ENCODE data around the gene ZNF367.
"Not testable (repeated sequence)": the region's sequence is repeated elsewhere in the genome, so short reads cannot be mapped to it uniquely, and the experiment has no call there.

ZNF367 gene

DNA sequence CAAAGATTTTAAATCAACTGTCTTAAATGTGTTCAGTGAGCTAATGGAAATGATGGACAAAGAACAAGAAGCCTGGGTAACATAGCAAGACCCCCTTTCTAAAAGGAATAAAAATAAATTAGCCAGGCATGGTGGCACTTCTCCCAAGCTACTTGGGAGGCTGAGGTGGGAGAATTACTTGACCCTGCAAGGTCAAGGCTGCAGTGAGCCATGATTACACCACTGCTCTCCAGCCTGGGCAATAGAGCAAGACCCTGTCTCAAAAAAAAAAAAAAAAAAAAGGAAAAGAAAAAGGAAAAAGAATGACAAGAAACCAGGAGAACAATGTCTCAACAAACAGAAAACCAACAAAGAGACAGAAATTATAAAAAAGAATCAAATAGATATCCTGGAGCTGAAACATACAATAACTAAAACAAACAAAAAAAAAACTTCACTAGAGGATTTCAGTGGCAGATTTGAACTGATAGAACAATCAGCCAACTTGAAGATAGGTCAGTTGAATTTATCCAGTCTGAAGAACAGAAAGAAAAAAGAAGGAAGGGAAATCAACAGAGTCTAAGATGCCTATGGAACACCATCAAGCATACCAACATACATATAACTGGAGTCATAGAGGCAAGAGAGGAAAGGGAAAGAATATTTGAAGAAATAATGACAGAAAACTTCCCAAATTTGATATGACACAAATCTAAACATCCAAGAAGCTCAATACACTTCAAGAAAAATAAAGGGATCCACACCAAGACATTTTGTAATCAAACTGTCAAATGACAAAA lies 17.8 kb downstream of the ZNF367 start:
- no peak for DNase-seq (ENCODE audit: low read depth)

- no peak for DNase-seq (ENCODE audit: low read depth)
These were observed 18.9 kb downstream of the ZNF367 start for GRCh38 chr9:96399325-96399633.

GRCh38 chr9:96398582-96399324 lies 19.4 kb downstream of the ZNF367 start:
- peak; percentile 16 for DNase-seq (ENCODE audit: low read depth)

DNA sequence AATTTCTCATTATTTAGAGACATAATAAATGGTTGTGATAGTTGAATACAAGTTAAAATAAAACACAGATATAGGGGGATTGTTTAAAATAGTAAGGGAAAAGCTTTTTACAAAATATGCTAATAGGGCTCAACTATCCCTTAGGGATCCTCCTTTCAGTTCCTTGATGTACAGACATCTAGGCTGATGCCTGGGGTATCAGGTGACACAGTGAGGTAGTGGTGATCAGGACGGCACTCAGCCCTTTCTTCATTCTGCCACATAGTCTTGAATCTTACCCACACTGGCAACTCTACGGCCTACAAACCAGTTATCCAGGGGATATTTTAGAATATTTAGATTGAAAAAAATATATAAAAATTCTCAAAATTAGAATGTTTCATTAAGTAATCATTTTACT lies 22.2 kb downstream of the ZNF367 start:
- DNase-seq (ENCODE audit: low read depth) = no peak

- DNase-seq (ENCODE audit: low read depth) = no peak
These were observed 23.2 kb downstream of the ZNF367 start for GRCh38 chr9:96394832-96395496.

DNA sequence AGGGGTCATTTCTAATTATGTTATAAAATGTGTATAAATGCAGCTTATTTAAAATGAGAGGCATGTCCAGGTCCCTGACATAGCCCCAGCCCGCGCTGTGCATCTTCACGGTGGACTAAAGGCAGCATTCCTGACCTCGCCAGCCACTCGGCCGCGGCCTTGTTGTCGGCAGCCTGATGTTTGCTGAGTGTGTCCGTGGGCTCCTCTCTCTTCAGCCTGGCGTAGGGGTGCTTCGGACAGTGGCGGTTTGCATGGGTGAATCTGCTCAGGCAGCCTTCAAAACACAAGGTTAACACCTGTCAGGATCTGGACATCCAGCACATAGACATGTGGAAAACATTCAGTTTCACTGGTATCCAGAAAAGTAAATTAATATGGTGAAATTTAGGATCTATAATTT lies 25.9 kb downstream of the ZNF367 start:
- no peak for DNase-seq (ENCODE audit: low read depth)

DNA sequence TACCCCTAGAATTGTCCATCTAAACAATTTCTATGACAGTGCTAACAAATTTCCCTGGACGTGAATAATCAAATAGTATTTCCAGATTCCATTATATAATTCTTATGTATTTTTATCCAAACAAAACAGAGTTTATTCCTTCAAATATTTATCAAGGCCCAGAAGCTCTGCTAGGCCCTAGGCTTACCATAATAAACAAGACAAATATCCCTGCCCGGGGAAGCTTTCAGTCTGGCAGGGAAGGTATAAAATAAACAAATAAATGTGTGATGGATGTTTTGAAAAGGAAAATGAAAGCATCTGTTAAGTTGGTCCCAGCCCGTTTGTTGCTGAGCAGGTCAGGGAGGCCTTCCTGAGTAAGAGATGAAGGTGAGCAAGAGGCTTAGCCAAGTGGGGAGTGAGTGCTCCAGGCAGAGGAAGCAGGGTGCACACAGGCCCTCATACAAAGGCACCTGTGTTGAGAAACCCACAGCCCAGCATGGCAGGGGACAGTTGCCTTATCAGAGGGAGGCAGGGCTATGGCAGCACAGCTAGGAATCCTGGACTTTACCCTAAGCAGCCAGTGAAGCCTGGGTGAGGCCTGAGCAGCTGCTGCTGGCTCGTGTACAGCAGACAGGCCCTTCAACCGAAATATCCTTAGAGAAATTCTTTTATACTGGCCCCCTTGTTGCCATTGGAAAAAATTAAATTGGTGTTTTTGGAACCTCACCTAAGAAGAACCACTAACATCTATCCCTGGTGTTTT lies 27.0 kb downstream of the ZNF367 start:
- peak; percentile 55 for DNase-seq (ENCODE audit: low read depth)

DNA sequence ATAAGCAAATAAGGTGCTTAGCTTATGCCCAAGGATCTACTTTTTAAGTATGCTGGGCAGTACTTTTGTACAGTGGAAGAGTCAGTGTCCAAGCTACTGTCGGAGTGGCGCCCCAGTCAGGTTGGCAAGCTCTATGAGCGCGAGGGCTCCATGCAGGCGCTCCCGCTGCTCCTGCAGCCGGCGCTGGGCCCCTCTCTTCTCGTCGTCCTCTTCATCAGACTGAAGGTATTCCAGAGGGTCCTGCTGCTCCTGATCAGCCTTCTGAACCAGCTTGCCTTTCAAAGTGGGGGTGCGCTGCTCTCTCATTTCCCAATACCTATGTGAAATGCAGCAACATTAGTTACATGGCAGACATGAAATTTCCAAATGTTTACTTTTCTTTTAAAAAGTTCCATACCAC lies 30.0 kb downstream of the ZNF367 start:
- no peak for DNase-seq (ENCODE audit: low read depth)

DNA sequence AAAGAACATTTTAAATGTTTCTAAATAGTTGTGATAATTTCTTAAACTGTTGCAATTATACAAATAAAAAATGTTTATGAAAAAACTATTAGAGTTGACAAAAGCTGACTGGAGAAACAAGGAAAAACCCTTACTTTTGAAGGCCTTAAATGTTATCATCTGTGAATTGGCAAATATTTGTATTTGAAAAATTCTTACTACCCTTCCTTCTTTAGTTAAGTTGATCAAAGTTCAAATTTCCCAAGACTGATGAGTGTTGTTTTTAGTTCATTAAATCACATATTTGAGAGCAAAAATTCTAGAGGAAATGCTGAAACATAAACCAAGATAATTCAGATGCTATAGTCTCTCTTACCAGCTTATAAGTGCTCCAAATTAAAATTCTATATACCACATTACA lies 32.0 kb downstream of the ZNF367 start:
- no peak for DNase-seq (ENCODE audit: low read depth)

- DNase-seq (ENCODE audit: low read depth) = peak; percentile 52
These were observed 34.8 kb downstream of the ZNF367 start, which contains the start of gene SLC35D2 for GRCh38 chr9:96383165-96383942. Gene SLC35D2, minus strand, starts transcription at chr9:96383711. Its CDS starts 77 bp downstream, at chr9:96383634.

DNA sequence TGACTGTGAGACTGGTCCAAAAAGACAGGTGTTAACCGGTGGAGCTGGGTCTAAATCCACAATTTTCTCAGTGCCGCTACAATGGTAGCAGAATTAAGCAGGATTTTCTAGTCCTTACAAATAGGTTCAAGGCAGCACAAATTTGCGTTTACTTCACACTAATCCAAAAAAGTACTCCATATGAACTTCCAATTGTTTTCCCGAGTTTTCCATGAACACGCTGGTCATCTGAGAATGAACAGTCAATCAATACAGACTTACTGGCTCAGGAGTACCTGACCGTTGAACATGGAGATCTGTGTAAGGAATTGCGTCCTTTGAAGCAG lies 35.4 kb downstream of the ZNF367 start:
- DNase-seq (ENCODE audit: low read depth) = no peak

DNA sequence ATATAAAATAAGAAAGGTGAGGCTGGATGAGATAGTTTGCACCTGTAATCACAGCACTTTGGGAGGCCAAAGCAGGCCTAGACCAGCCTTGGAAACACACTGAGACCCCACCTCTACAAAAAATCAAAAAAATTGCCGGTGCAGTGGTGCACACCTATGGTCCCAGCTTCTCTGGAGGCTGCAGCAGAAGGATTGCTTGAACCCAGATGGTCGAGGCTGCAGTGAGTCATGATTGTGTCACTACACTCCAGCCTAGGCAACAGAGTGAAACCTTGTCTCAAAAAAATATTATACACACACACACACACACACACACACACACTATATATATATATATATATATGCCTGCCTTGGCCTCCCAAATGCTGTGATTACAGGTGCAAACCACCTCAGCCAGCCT lies 36.0 kb downstream of the ZNF367 start:
- peak; percentile 25 for DNase-seq (ENCODE audit: low read depth)

- no peak for DNase-seq (ENCODE audit: low read depth)
These were observed 36.5 kb downstream of the ZNF367 start for GRCh38 chr9:96381696-96382095.

DNA sequence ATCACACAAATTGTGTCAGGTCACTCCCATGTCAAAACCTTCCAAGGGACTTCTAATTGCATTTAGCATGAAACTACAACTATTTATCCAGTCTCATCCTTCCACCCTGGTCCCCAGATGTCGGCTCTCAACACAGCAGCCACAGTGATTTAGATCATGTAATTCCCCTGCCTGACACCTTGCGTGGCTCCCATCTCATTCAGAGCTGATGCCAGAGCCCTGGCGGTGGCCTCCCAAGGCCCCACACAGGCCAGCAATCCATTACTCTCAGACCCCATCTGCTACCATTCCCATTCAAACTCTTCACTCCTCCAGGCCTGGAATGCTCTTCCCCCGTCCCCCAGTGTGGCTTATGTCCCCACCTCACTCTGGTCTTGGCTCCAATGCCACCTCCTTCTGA lies 37.0 kb downstream of the ZNF367 start:
- no peak for DNase-seq (ENCODE audit: low read depth)

DNA sequence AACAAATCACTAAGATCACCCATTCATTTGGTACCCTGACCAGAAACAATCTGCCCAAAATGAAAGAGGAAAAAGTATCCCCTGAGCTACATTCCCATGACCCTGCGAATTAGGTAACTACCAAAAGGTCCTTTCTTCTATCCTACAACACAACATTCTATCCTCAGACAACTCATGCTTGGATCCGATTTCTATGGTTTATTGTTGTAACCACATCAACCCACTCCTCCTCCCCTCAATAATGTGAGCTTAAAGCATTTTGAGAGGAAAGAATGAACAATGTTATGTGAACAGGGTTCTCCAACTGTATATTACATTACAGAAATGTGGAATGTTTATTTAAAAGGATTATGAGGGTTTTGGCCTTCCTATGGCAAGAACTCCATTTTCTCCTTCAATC lies 38.7 kb downstream of the ZNF367 start:
- peak; percentile 83 for DNase-seq (ENCODE audit: low read depth)

DNA sequence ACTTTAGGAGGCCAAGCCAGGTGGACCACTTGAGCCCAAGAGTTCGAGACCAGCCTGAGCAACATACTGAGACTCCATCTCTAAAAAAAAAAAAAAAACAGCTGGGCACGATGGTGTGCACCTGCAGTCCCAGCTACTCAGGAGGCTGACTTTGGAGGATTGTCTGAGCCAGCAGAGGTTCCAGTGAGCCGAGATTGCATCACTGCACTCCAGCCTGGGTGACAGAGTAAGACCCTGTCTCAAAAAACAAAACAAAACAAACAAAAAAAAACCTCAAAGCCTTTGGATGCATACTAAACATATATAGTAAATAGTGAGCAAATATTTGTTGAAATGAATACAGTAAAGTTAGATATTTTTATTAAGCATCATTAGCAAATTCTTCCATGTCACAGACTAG lies 40.0 kb downstream of the ZNF367 start:
- no peak for DNase-seq (ENCODE audit: low read depth)

GRCh38 chr9:96376891-96377874 lies 41.0 kb downstream of the ZNF367 start:
- peak; percentile 51 for DNase-seq (ENCODE audit: low read depth)

- not testable (repeated sequence) for DNase-seq (ENCODE audit: low read depth)
These were observed 42.7 kb downstream of the ZNF367 start for GRCh38 chr9:96375507-96375906.

GRCh38 chr9:96367943-96368342 lies 50.2 kb downstream of the ZNF367 start:
- DNase-seq (ENCODE audit: low read depth) = no peak

DNA sequence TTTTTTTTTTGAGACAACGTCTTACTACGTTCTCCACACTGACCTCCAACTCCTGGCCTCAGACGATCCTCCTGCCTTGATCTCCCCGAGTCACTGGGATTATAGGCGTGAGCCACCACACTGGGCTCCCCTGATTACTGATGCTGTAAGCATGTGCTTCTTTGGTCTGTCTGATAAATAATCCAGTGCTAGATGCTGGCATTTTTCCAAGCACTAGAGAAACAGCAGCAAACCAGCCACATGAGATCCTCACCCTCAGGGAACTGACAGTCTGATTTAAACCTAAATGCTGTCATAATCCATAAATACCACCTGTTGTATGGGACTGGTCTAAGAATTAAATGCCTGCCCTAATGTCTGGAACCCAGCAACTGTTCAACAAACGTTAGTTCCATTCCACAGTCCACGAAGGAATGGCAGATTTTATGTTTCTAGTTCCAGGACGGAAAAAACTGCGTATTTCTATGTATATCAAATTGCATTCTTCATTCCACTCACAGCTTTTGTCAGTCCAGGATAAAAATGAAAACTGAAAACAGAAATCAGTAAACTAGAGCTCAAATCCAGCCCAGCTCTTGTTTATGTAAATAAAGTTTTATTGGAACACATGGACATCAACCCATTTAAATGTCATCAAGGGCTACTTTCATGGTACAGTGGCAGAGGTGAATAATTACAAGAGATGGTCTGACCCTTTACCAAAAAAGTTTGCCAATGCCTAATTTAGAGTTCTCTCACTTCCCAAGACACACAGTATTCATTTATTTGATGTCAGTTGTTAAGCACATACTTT lies 54.8 kb downstream of the ZNF367 start:
- DNase-seq (ENCODE audit: low read depth) = peak; percentile 16

Data from iris pigment epithelial cell (primary cell).